IPS DF 6.9 (cell line): Measurements from ENCODE around the gene GPRIN1.

Experiments used
- DNase-seq: peaks from one replicate; pipeline ENCODE4 v3.0.0-alpha.2; 2013; ENCODE audit warnings: low read depth, low spot score
- H3K27ac ChIP-seq: one replicate; pipeline ENCODE4 v1.5.1; 2013; ENCODE audit warnings: low read length, control low read depth
- H3K27me3 ChIP-seq: 2 replicates; pipeline ENCODE4 v1.6.1; 2013; ENCODE audit warnings: mild to moderate bottlenecking, low read length; ENCODE audit not compliant: control insufficient read depth, insufficient read depth
- H3K36me3 ChIP-seq: 2 replicates; pipeline ENCODE4 v1.6.1; 2013; ENCODE audit warnings: low read length; ENCODE audit not compliant: control insufficient read depth, insufficient read depth
- H3K4me1 ChIP-seq: 2 replicates; pipeline ENCODE4 v1.6.1; 2013; ENCODE audit warnings: low read length; ENCODE audit not compliant: control insufficient read depth, insufficient read depth
- H3K4me3 ChIP-seq: 2 replicates; pipeline ENCODE4 v1.5.1; 2013; ENCODE audit warnings: mild to moderate bottlenecking, low read length
- H3K9me3 ChIP-seq: 2 replicates; pipeline ENCODE4 v1.6.1; 2013; ENCODE audit warnings: low read length, inconsistent platforms; ENCODE audit not compliant: control insufficient read depth, insufficient read depth
- WGBS: extraction: QIAGEN DNeasy Blood & Tissue Kit; methylation state at CpG from one replicate; pipeline ENCODE4 v1.1.7; 2013; ENCODE audit warnings: mixed read lengths, missing lambda C conversion rate; ENCODE audit not compliant: insufficient read length, insufficient coverage; 5-methylcytosine and 5-hydroxymethylcytosine counted together

GPRIN1 gene

DNA sequence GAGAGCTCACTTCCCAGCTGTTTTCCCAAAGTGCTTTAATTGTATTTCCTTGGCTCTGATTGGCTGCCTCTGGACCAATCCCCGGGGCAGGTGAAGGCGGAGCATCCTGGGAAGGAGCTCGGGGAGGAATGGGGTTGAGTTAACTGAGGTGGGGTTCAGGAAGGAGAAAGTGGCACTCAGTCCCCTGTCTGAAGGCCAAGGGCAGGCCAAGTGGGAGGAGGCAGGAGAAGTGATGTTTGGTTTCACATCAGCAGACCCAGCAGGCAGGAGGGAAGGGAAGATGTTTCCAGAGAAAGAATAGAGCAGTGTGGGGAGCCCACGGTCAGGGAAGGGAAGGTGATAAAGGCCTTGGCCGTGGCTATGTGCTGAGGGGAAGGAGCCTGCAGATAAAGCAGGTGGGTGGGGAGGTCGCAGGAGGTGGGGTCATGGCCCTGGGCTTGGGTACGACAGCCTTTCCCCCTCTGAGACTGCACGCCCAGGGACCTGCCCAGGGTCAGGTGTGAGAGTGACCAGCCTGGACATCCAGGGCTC is 40.5 kb upstream of the GPRIN1 start:
- no peak overlapping the region for H3K4me3 ChIP-seq

GRCh38 chr5:176648474-176649194 is 38.7 kb upstream of the GPRIN1 start:
- H3K36me3 ChIP-seq: peaks cover 4% of the 10 kb centered on the region; the same call in 1 of the 2 replicates
- H3K4me1 ChIP-seq: peaks cover 2% of the 10 kb centered on the region
- H3K9me3 ChIP-seq: no peaks in the 10 kb centered on the region
- H3K27me3 ChIP-seq: no peaks in the 10 kb centered on the region
- H3K4me3 ChIP-seq: 0 out of 2 replicates have a peak overlapping the region, but pooled peaks have one; percentile 43
- H3K27ac ChIP-seq: no peak overlapping the region
- DNase-seq: no peak
- WGBS: no CpG with 5 or more reads among the region's 15 CpGs

More for the DNA sequence above, 40.5 kb upstream of the GPRIN1 start:
- no peak for DNase-seq
- no peaks in the 10 kb centered on the region for H3K9me3 ChIP-seq
- no peak overlapping the region for H3K27ac ChIP-seq
- H3K27me3 ChIP-seq: no peaks in the 10 kb centered on the region
- no CpG with 5 or more reads among the region's 8 CpGs for WGBS
- H3K4me1 ChIP-seq: peaks cover 2% of the 10 kb centered on the region
- H3K36me3 ChIP-seq: peaks cover 4% of the 10 kb centered on the region; the same call in 1 of the 2 replicates

- no peaks in the 10 kb centered on the region for H3K9me3 ChIP-seq
- H3K4me3 ChIP-seq: peak overlapping the region; percentile 43
- H3K27ac ChIP-seq: no peak overlapping the region
- WGBS: no CpG with 5 or more reads among the region's 20 CpGs
- DNase-seq: no peak
- H3K4me1 ChIP-seq: peaks cover 4% of the 10 kb centered on the region
- no peaks in the 10 kb centered on the region for H3K36me3 ChIP-seq
- no peaks in the 10 kb centered on the region for H3K27me3 ChIP-seq
Observed at GRCh38 chr5:176647843-176648473, 38.0 kb upstream of the GPRIN1 start.

DNA sequence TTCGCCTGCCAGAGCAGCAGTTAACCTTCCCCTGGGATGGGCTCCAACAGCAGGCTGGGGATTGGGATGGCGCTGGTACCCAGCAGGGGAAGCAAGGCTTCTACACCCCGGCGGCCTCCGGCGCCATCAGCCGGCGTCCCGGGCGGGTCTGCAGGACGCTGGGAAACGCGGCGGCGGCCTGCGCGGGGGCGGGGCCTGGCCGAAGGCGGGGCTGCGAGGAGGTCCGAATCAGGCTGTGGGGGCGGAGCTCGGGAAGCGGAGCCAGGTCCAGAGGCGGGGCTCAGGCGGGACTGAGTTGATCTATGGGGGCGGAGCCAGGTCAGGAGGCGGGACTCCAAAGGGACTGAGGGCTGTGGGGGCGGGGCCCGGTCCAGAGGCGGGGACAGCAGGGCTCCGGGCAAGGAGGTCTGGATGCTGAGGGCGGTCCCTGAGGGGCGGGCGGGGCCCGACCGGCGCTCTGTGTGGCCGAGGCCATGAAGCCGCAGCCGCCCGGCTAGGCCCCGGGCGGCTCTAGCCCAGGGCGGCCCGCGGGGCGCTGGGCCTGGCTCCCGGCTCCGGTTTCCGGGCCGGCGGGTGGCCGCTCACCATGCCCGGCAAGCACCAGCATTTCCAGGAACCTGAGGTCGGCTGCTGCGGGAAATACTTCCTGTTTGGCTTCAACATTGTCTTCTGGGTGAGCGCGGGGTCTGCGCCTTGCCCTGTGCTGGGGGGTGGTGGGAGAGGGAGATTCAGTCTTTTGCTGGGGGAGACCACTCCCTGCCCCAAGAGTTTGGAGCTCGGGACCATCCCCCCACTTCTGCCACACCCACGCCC is 37.3 kb upstream of the GPRIN1 start, which contains the start of gene TSPAN17:
TSS of gene TSPAN17 (plus strand) at position 455 of the 813 bp plus-strand sequence. CDS start at position 587, 132 bp downstream.
- H3K27me3 ChIP-seq: no peaks in the 10 kb centered on the region
- peak; percentile 95 for DNase-seq
- no peak within 1 kb of the TSS for H3K27ac ChIP-seq
- no peaks in the 10 kb centered on the region for H3K9me3 ChIP-seq
- H3K36me3 ChIP-seq: no peaks in the 10 kb centered on the region
- H3K4me3 ChIP-seq: peak within 1 kb of the TSS; percentile 43
- peaks cover 8% of the 10 kb centered on the region for H3K4me1 ChIP-seq
- WGBS: no CpG with 5 or more reads among the region's 63 CpGs

DNA sequence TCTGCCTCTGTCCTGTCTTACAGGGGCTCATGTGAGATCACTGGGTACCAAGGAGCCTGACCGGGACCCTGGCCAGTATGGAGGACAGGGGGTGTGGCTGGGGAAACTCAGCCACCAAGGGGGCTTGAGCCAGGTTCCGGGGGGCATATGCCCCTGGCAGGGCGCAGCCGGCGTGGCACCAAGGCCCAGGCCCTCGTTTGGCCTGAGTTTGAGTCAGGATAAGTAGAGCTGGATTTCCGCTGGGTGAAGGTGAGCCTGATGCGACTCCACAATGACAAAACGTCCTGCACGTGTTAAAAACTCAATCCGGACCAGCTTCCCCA is 36.7 kb upstream of the GPRIN1 start:
- H3K4me3 ChIP-seq: no peak overlapping the region
- H3K27ac ChIP-seq: no peak overlapping the region
- H3K9me3 ChIP-seq: no peaks in the 10 kb centered on the region
- no peaks in the 10 kb centered on the region for H3K36me3 ChIP-seq
- no CpG with 5 or more reads among the region's 11 CpGs for WGBS
- H3K27me3 ChIP-seq: no peaks in the 10 kb centered on the region
- no peak for DNase-seq
- peaks cover 8% of the 10 kb centered on the region for H3K4me1 ChIP-seq

DNA sequence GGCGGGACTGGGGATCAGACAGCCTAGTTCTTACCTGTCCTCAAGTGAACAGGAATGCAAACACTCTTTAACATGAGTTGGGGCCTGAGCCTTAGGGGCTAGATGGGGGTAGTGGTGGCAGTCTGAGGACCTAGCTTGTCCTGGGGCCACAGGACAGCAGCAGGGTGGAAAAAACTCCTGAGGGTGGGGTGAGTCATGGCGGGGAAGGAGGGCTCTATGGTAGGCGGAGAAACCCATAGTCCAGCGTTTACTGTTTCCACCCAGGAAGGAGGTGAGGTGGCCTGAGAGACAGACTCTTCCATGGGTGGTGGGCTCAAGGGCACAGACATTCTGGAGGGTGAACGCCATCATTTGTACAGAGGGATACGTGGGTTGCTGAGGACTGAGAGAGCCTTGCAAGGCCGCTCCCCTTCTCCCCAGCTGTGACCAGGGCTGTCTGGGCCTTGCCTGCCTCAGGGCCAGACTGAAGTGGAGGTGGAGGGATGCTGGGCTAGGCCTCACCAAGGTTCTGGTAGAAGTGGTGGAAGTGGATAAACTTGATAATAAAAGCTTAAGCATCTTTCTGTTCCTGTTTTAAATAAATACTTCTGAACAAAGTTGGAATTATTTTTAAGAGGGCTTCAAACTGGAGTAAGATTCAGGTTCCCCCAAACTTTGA is 36.2 kb upstream of the GPRIN1 start:
- Histone ChIP-seq H3K27me3 (no peaks in the 10 kb centered on the region), H3K4me1 (peaks cover 8% of the 10 kb centered on the region), H3K27ac (no peak overlapping the region), H3K9me3 (no peaks in the 10 kb centered on the region), H3K4me3 (no peak overlapping the region), H3K36me3 (no peaks in the 10 kb centered on the region)
- WGBS: no CpG with 5 or more reads among the region's 7 CpGs
- no peak for DNase-seq

DNA sequence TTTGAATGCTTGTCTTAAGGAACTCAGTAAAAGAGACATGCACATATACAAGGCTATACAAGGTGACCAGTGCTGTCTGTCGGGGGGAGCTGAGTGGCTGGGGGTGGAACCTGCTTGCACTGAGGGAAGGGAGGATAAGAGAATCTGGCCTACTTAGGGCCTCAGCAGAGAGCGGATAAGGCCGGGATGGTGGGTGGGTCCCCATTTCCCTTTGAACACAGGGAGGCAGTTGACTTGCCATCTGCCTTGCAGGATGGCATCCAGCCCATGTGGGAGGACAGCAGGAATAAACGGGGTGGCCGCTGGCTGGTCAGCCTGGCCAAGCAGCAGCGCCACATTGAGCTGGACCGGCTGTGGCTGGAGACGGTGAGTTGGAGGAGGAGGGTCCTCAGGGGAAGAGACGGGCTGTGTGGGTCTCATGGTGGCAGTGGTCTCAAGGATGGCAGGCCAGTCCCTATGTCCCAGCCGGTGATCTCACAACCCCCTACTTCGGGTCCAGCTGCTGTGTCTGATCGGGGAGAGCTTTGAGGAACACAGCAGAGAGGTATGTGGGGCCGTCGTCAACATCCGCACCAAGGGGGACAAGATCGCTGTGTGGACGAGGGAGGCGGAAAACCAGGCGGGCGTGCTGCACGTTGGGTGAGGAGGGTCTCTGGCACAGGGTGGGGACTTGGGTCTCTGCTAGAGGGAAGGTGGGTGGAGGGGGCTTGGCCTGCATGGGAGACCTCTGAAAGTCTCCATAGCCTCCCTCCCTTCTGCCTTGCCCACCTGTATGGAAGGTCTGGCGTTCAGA is 35.1 kb upstream of the GPRIN1 start:
- DNase-seq: no peak
- Histone ChIP-seq H3K9me3 (no peaks in the 10 kb centered on the region), H3K27ac (no peak overlapping the region), H3K4me3 (no peak overlapping the region), H3K4me1 (peaks cover 8% of the 10 kb centered on the region), H3K36me3 (no peaks in the 10 kb centered on the region), H3K27me3 (no peaks in the 10 kb centered on the region)
- WGBS: no CpG with 5 or more reads among the region's 22 CpGs

GRCh38 chr5:176644294-176644693 is 34.3 kb upstream of the GPRIN1 start:
- Histone ChIP-seq H3K9me3 (no peaks in the 10 kb centered on the region), H3K36me3 (no peaks in the 10 kb centered on the region), H3K4me1 (peaks cover 8% of the 10 kb centered on the region), H3K27ac (no peak overlapping the region), H3K27me3 (no peaks in the 10 kb centered on the region), H3K4me3 (no peak overlapping the region)
- no peak for DNase-seq
- no CpG with 5 or more reads among the region's 9 CpGs for WGBS

- Histone ChIP-seq H3K27ac (no peak overlapping the region), H3K4me1 (peaks cover 8% of the 10 kb centered on the region), H3K4me3 (no peak overlapping the region), H3K27me3 (no peaks in the 10 kb centered on the region), H3K9me3 (no peaks in the 10 kb centered on the region), H3K36me3 (no peaks in the 10 kb centered on the region)
- no peak for DNase-seq
- WGBS: no CpG with 5 or more reads among the region's 11 CpGs
Observed at GRCh38 chr5:176643491-176644219, 33.7 kb upstream of the GPRIN1 start.
